Activated CD4-positive, alpha-beta memory T cell treated with anti-CD3 and anti-CD28 coated beads, Interleukin-2, amount 10 ng/mL, durations not matched to agents 7 days and 5 days (primary cell): Measurements from ENCODE around the gene NOD1. TPM values are rescaled to one million over a fixed set of nuclear protein-coding genes. Genes with fewer than 3 reads are reported as not detected.

Source experiments
- CTCF ChIA-PET: fragments of 350-600 bp; sonication (Branson Sonifier 250); formaldehyde crosslinking; loops from one replicate; lab custom pipeline; 2021; ENCODE audit warnings: antibody characterized with exemption, inconsistent platforms; lab: Charles Lee
- POLR2A ChIA-PET: fragments of 350-600 bp; sonication (Branson Sonifier 250); formaldehyde crosslinking; loops from one replicate; lab custom pipeline; 2021; ENCODE audit warnings: antibody characterized with exemption; lab: Charles Lee
- DNase-seq: peaks from one replicate; pipeline ENCODE4 v3.0.0-alpha.2; 2020
- H3K27ac Mint-ChIP-seq: one replicate; pipeline ENCODE4 v1.8.0; 2021; ENCODE audit warnings: mild to moderate bottlenecking, mixed read lengths
- H3K27me3 Mint-ChIP-seq: one replicate; pipeline ENCODE4 v1.8.0; 2021; ENCODE audit warnings: mixed read lengths
- H3K36me3 Mint-ChIP-seq: one replicate; pipeline ENCODE4 v1.8.0; 2021; ENCODE audit warnings: low read depth, mixed read lengths
- H3K4me1 Mint-ChIP-seq: one replicate; pipeline ENCODE4 v1.8.0; 2021; ENCODE audit warnings: mixed read lengths
- H3K4me3 Mint-ChIP-seq: one replicate; pipeline ENCODE4 v1.8.0; 2021; ENCODE audit warnings: mild to moderate bottlenecking, mixed read lengths
- H3K9me3 Mint-ChIP-seq: one replicate; pipeline ENCODE4 v1.8.0; 2021; ENCODE audit warnings: mixed read lengths
- total RNA-seq, 2 experiments: library from RNA; stranded (reverse); gene quantifications; one replicate each; pipeline ENCODE4 v1.2.3, GENCODE V29; 2021

Gene NOD1
- total RNA-seq, 2 experiments from 2014 or later: 19.6 to 22.6 TPM

GRCh38 chr7:30412782-30413504 lies 65.6 kb downstream of the NOD1 start:
- ChIA-PET POLR2A (no interaction called here), CTCF (interaction anchor here (0.6 to 4.6 kb wide), 4 partner anchors 40 to 397 kb away, joined by 3 to 28 read pairs (median 3); no protein-coding TSS in a partner anchor)
- Mint-ChIP-seq H3K4me3 (no peak overlapping the region), H3K36me3 (no peaks in the 10 kb centered on the region), H3K27ac (no peak overlapping the region), H3K4me1 (no peaks in the 10 kb centered on the region), H3K9me3 (peaks cover 8% of the 10 kb centered on the region), H3K27me3 (no peaks in the 10 kb centered on the region)
- DNase-seq: no peak

GRCh38 chr7:30411897-30412296 lies 66.7 kb downstream of the NOD1 start:
- H3K27me3 Mint-ChIP-seq: no peaks in the 10 kb centered on the region
- no peak for DNase-seq
- CTCF ChIA-PET: interaction anchor here (1.1 to 4.6 kb wide), 2 partner anchors 137 to 490 kb away, joined by 3 to 28 read pairs; no protein-coding TSS in a partner anchor
- no peaks in the 10 kb centered on the region for H3K36me3 Mint-ChIP-seq
- no peaks in the 10 kb centered on the region for H3K4me1 Mint-ChIP-seq
- no peak overlapping the region for H3K4me3 Mint-ChIP-seq
- POLR2A ChIA-PET: no interaction called here
- peaks cover 5% of the 10 kb centered on the region for H3K9me3 Mint-ChIP-seq
- H3K27ac Mint-ChIP-seq: no peak overlapping the region

DNA sequence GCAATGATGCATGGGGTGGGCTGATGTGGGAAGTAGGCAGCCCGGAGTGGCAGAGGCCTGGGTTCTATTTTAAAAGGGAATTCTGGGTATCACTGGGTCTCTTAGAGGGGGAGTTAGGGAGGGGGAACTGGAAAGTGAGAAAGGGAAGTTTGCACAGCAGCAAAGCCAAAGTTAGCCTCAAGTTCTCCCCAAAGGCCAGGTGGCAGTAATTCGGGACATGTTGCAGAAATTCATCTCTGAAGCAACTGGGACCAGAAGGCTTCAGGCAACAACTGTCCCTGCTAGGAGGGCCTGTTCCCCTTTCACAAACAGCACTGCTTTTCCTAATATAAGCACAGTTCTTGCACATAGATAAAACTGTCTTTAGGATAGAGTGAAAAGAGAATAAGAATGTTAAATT lies 67.4 kb downstream of the NOD1 start:
- Mint-ChIP-seq H3K27me3 (no peaks in the 10 kb centered on the region), H3K4me1 (no peaks in the 10 kb centered on the region), H3K27ac (no peak overlapping the region), H3K4me3 (no peak overlapping the region), H3K36me3 (no peaks in the 10 kb centered on the region), H3K9me3 (peaks cover 5% of the 10 kb centered on the region)
- POLR2A ChIA-PET: no interaction called here
- CTCF ChIA-PET: interaction anchor here (1.1 to 4.6 kb wide), 3 partner anchors 83 to 489 kb away, joined by 3 to 28 read pairs (median 3); no protein-coding TSS in a partner anchor
- no peak for DNase-seq

DNA sequence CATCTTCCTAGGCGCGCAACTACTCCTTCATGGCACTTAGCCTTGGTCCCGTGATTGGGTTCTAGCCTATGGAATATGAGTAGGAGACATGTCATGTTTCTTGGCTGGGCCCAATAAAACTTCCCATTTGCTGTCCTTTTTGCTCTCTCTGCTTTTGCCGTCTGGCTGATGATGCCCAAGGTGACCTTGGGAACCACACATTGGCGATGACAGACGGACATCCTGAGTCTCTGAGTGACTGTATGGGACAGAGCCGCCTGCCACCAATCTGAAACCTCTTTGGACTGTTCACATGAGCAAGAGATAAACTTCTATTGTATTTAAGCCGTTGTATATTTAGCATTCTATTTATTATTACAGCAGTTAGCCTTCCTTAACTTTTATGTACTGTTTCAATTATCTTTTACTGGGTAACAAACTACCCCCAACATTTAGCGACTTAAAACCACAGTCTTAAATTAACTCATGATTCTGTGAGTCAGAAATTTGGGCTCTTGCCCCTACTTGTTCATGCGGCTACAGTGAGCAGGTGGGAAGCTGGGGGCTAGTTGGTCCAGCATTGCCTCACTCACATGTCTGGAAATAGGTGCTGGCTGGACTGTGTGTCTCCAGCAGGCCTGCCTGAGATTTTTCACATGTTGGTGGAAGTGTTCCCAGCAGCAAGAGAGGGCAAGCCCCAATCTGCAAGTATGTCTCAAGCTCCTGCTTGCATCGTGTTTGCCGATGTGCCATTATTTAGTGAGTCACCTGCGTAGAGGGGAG lies 71.7 kb downstream of the NOD1 start:
- Mint-ChIP-seq H3K27me3 (no peaks in the 10 kb centered on the region), H3K4me3 (no peak overlapping the region)
- CTCF ChIA-PET: interaction anchor here (0.7 kb wide), 1 partner anchor 20 kb away, joined by 3 read pairs; no protein-coding TSS in a partner anchor

GRCh38 chr7:30405179-30405578 lies 73.4 kb downstream of the NOD1 start:
- no peak for DNase-seq
- Mint-ChIP-seq H3K27ac (no peak overlapping the region), H3K9me3 (no peaks in the 10 kb centered on the region), H3K36me3 (peaks cover 4% of the 10 kb centered on the region), H3K4me3 (no peak overlapping the region), H3K27me3 (no peaks in the 10 kb centered on the region), H3K4me1 (peaks cover 5% of the 10 kb centered on the region)
- CTCF ChIA-PET: no interaction called here
- POLR2A ChIA-PET: no interaction called here

More for the DNA sequence above, 71.7 kb downstream of the NOD1 start:
- H3K36me3 Mint-ChIP-seq: peaks cover 4% of the 10 kb centered on the region
- no peak for DNase-seq
- H3K27ac Mint-ChIP-seq: no peak overlapping the region
- H3K4me1 Mint-ChIP-seq: peaks cover 1% of the 10 kb centered on the region
- POLR2A ChIA-PET: no interaction called here
- H3K9me3 Mint-ChIP-seq: no peaks in the 10 kb centered on the region

DNA sequence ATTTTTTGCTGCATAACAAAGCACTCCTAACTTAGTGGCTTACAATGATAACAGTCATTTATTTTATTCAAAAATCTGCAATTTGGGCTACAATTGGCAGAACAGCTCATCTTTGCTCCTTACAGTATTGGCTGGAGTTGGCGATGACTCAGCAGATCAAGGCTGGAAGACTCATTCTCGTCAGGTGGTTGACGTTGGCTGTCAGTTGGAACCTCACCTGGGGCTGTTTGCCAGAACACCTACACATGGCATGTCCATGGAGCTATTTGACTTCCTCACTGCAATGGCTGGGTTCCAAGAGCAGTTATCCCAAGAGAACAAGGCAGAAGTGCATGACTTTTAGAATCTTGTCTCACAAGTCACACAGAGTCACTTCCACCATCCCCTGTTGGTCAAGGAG lies 75.1 kb downstream of the NOD1 start:
- no peaks in the 10 kb centered on the region for H3K9me3 Mint-ChIP-seq
- H3K36me3 Mint-ChIP-seq: peaks cover 4% of the 10 kb centered on the region
- peaks cover 5% of the 10 kb centered on the region for H3K4me1 Mint-ChIP-seq
- CTCF ChIA-PET: no interaction called here
- POLR2A ChIA-PET: interaction anchor here (0.9 kb wide), 1 partner anchor 243 kb away, joined by 3 read pairs; no protein-coding TSS in a partner anchor
- H3K27me3 Mint-ChIP-seq: no peaks in the 10 kb centered on the region
- no peak overlapping the region for H3K27ac Mint-ChIP-seq
- H3K4me3 Mint-ChIP-seq: no peak overlapping the region
- no peak for DNase-seq

DNA sequence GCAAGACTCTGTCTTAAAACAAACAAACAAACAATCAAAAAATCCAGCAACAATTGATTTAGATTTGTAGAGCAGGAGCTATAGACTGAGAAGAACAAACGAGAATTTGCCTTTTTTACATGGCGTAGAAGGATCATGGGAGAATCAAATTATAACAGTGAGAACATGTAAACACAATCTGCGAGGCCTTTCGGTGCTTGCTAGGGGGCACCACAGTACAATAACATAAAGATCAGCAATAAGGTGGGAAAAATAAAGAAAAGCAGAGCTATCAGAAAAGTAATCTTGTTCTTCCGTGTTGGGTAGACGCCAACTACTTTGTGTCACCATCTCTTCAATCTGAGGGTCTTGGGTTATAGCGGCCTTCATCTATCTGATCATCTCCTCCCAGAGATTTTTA lies 82.2 kb downstream of the NOD1 start:
- POLR2A ChIA-PET: interaction anchor here (1.4 kb wide), 1 partner anchor 574 kb away, joined by 3 read pairs; no protein-coding TSS in a partner anchor
- H3K9me3 Mint-ChIP-seq: no peaks in the 10 kb centered on the region
- CTCF ChIA-PET: interaction anchor here (0.7 kb wide), 1 partner anchor 8 kb away, joined by 3 read pairs; no protein-coding TSS in a partner anchor
- H3K27ac Mint-ChIP-seq: no peak overlapping the region
- H3K36me3 Mint-ChIP-seq: no peaks in the 10 kb centered on the region
- H3K4me1 Mint-ChIP-seq: no peaks in the 10 kb centered on the region
- H3K27me3 Mint-ChIP-seq: no peaks in the 10 kb centered on the region
- DNase-seq: no peak
- no peak overlapping the region for H3K4me3 Mint-ChIP-seq

DNA sequence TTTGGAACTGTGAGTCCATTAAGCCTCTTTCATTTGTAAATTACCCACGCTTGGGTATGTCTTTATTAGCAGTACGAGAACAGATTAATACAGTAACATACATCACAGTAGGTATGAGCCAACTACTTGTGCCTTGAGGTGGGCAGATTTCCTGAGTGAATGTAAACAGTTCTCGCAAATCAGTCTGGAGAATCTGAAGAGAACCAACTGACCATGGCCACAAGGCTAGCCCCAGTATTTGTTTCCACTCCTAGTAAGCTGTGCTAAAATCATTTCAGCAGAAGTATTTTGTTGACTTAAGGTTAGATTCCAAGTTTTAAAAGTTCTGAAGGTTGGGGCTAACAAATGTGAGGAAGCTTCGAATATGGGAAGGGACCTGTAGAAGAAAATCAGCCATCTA lies 82.9 kb downstream of the NOD1 start:
- H3K27me3 Mint-ChIP-seq: no peaks in the 10 kb centered on the region
- H3K36me3 Mint-ChIP-seq: no peaks in the 10 kb centered on the region
- H3K4me1 Mint-ChIP-seq: peaks cover 2% of the 10 kb centered on the region
- no peak for DNase-seq
- no peak overlapping the region for H3K4me3 Mint-ChIP-seq
- H3K27ac Mint-ChIP-seq: no peak overlapping the region
- CTCF ChIA-PET: no interaction called here
- no peaks in the 10 kb centered on the region for H3K9me3 Mint-ChIP-seq
- POLR2A ChIA-PET: interaction anchor here (1.4 kb wide), 1 partner anchor 573 kb away, joined by 3 read pairs; no protein-coding TSS in a partner anchor

GRCh38 chr7:30391806-30392205 lies 86.8 kb downstream of the NOD1 start:
- no peak overlapping the region for H3K27ac Mint-ChIP-seq
- H3K27me3 Mint-ChIP-seq: no peaks in the 10 kb centered on the region
- no peak for DNase-seq
- CTCF ChIA-PET: interaction anchor here (0.6 to 1.1 kb wide), 2 partner anchors 69 to 112 kb away, joined by 3 to 5 read pairs; no protein-coding TSS in a partner anchor
- H3K4me3 Mint-ChIP-seq: no peak overlapping the region
- H3K9me3 Mint-ChIP-seq: no peaks in the 10 kb centered on the region
- H3K36me3 Mint-ChIP-seq: no peaks in the 10 kb centered on the region
- POLR2A ChIA-PET: no interaction called here
- H3K4me1 Mint-ChIP-seq: peaks cover 2% of the 10 kb centered on the region

- no peak for DNase-seq
- ChIA-PET POLR2A (no interaction called here), CTCF (interaction anchor here (0.6 to 1.1 kb wide), 2 partner anchors 68 to 112 kb away, joined by 3 to 5 read pairs; no protein-coding TSS in a partner anchor)
- H3K9me3 Mint-ChIP-seq: no peaks in the 10 kb centered on the region
- no peak overlapping the region for H3K4me3 Mint-ChIP-seq
- no peaks in the 10 kb centered on the region for H3K27me3 Mint-ChIP-seq
- no peak overlapping the region for H3K27ac Mint-ChIP-seq
- H3K4me1 Mint-ChIP-seq: peaks cover 2% of the 10 kb centered on the region
- no peaks in the 10 kb centered on the region for H3K36me3 Mint-ChIP-seq
Observed at GRCh38 chr7:30390736-30391636, 87.6 kb downstream of the NOD1 start.

DNA sequence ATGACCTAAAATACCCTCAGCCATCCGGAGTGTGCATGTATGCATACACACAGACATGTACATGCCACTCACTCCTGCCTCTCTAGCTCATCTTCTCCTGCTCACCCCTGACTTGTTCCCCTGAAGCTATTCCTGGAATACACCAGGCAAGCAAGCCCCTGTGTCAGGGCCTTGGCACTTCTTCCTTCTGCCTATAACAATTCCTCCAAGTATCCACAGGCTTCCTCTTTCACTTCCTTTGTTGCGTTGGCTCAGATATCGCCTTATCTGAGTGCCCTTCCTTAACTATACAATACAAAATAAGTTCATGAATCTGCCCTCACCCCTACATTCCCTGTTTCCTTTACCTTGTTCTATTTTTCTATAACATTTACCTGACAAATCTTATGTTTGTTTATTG lies 88.8 kb downstream of the NOD1 start:
- Mint-ChIP-seq H3K36me3 (no peaks in the 10 kb centered on the region), H3K4me3 (no peak overlapping the region), H3K27ac (no peak overlapping the region), H3K9me3 (no peaks in the 10 kb centered on the region), H3K27me3 (no peaks in the 10 kb centered on the region), H3K4me1 (peaks cover 2% of the 10 kb centered on the region)
- no peak for DNase-seq
- ChIA-PET POLR2A (no interaction called here), CTCF (no interaction called here)

- CTCF ChIA-PET: no interaction called here
- H3K27me3 Mint-ChIP-seq: no peaks in the 10 kb centered on the region
Observed at GRCh38 chr7:30382607-30383006, 96.0 kb downstream of the NOD1 start.

More at GRCh38 chr7:30382607-30383006, 96.0 kb downstream of the NOD1 start:
- H3K4me3 Mint-ChIP-seq: no peak overlapping the region
- DNase-seq: no peak
- no peaks in the 10 kb centered on the region for H3K9me3 Mint-ChIP-seq
- POLR2A ChIA-PET: no interaction called here
- H3K36me3 Mint-ChIP-seq: no peaks in the 10 kb centered on the region
- H3K27ac Mint-ChIP-seq: no peak overlapping the region
- H3K4me1 Mint-ChIP-seq: no peaks in the 10 kb centered on the region
